IMR-90 (cell line): ENCODE results near the gene ACKR4. TPM values are rescaled to one million over a fixed set of nuclear protein-coding genes. Genes with fewer than 3 reads are reported as not detected.

ENCODE experiments used
- ATAC-seq: fragments of 200-7000 bp; cut with Tn5 transposase; 2 replicates; pipeline ENCODE4 v1.9.1; 2020; ENCODE audit warnings: low read depth, mild to moderate bottlenecking, moderate library complexity
- BruUV-seq: library from RNA; stranded (reverse); fragments of 400-500 nt; replicated peaks from 2 replicates; lab custom pipeline; 2021; lab: Mats Ljungman, UMichigan
- CTCF ChIA-PET: fragments of 300-600 bp; formaldehyde crosslinking; extraction: SDS; loops from one replicate; lab custom pipeline; 2021; ENCODE audit warnings: antibody characterized with exemption; lab: Yijun Ruan, JAX
- POLR2A ChIA-PET: fragments of 300-600 bp; sonication (Branson Sonifier 250); formaldehyde crosslinking; loops from one replicate; lab custom pipeline; 2022; ENCODE audit warnings: antibody characterized with exemption; ENCODE audit not compliant: unreplicated experiment; lab: Charles Lee
- DNase-seq: peaks from one replicate; pipeline ENCODE4 v3.0.0; 2013
- H2AFZ ChIP-seq: replicated peaks from 2 replicates; pipeline ENCODE3; 2013; ENCODE audit warnings: low read length, mild to moderate bottlenecking; ENCODE audit not compliant: poor library complexity
- H2AK5ac ChIP-seq: 2 replicates; pipeline ENCODE4 v1.6.1; 2013; ENCODE audit warnings: low read depth, low read length, inconsistent platforms
- H2AK9ac ChIP-seq: replicated peaks from 2 replicates; pipeline ENCODE3; 2013; ENCODE audit warnings: mild to moderate bottlenecking, low read depth, low read length, moderate library complexity; ENCODE audit not compliant: poor library complexity
- H2BK120ac ChIP-seq: 2 replicates; pipeline ENCODE4 v1.6.1; 2013; ENCODE audit warnings: low read depth, low read length, inconsistent platforms
- H2BK15ac ChIP-seq: 3 replicates; pipeline ENCODE4 v1.6.1; 2013; ENCODE audit warnings: low read depth, low read length, inconsistent platforms
- H2BK20ac ChIP-seq: 2 replicates; pipeline ENCODE4 v1.6.1; 2013; ENCODE audit warnings: low read depth, mild to moderate bottlenecking, inconsistent platforms, low read length, moderate library complexity
- H2BK5ac ChIP-seq: 2 replicates; pipeline ENCODE4 v1.6.1; 2013; ENCODE audit warnings: mild to moderate bottlenecking, low read depth, low read length, inconsistent platforms; ENCODE audit not compliant: poor library complexity, severe bottlenecking
- H3K14ac ChIP-seq: replicated peaks from 2 replicates; pipeline ENCODE4 v1.6.1; 2013; ENCODE audit warnings: low read depth, low read length, inconsistent platforms
- H3K18ac ChIP-seq: 2 replicates; pipeline ENCODE4 v1.6.1; 2013; ENCODE audit warnings: low read depth, low read length, control low read depth
- H3K23ac ChIP-seq: 2 replicates; pipeline ENCODE4 v1.6.1; 2013; ENCODE audit warnings: low read depth, low read length, inconsistent platforms
- H3K27ac ChIP-seq: 2 replicates; pipeline ENCODE4 v1.5.1; 2013; ENCODE audit warnings: mild to moderate bottlenecking, control low read depth, low read length; ENCODE audit not compliant: insufficient read depth
- H3K27me3 ChIP-seq: 2 replicates; pipeline ENCODE4 v1.6.1; 2013; ENCODE audit warnings: low read length; ENCODE audit not compliant: control insufficient read depth, insufficient read depth
- H3K36me3 ChIP-seq: 2 replicates; pipeline ENCODE4 v1.6.1; 2013; ENCODE audit warnings: low read length, mixed read lengths; ENCODE audit not compliant: control insufficient read depth, insufficient read depth
- H3K4ac ChIP-seq: 2 replicates; pipeline ENCODE4 v1.6.1; 2013; ENCODE audit warnings: low read depth, low read length, inconsistent platforms
- H3K4me1 ChIP-seq: 2 replicates; pipeline ENCODE4 v1.6.1; 2013; ENCODE audit warnings: low read length, mixed read lengths; ENCODE audit not compliant: control insufficient read depth, insufficient read depth
- H3K4me2 ChIP-seq: 2 replicates; pipeline ENCODE4 v1.6.1; 2013; ENCODE audit warnings: low read depth, mild to moderate bottlenecking, control low read depth, low read length, moderate library complexity
- H3K4me3 ChIP-seq: 2 replicates; pipeline ENCODE4 v1.5.1; 2013; ENCODE audit warnings: low read depth, mild to moderate bottlenecking, control low read depth, low read length, moderate library complexity; ENCODE audit not compliant: insufficient read depth
- H3K56ac ChIP-seq: 2 replicates; pipeline ENCODE4 v1.6.1; 2013; ENCODE audit warnings: low read length, inconsistent platforms; ENCODE audit not compliant: insufficient read depth; ENCODE audit errors: extremely low read depth
- H3K79me1 ChIP-seq, 2 experiments: 2 replicates each; pipeline ENCODE4 v1.6.1; 2013; ENCODE audit warnings: low read length in 2 of 2, inconsistent platforms in 1 of 2, low read depth in 1 of 2
- H3K9ac ChIP-seq: 2 replicates; pipeline ENCODE4 v1.6.1; 2013; ENCODE audit warnings: low read depth, low read length, control low read depth
- H3K9me1 ChIP-seq: 2 replicates; pipeline ENCODE4 v1.6.1; 2013; ENCODE audit warnings: low read length, inconsistent platforms; ENCODE audit not compliant: insufficient read depth
- H3K9me3 ChIP-seq: 2 replicates; pipeline ENCODE4 v1.6.1; 2013; ENCODE audit warnings: low read length; ENCODE audit not compliant: control insufficient read depth, insufficient read depth
- H4K20me1 ChIP-seq: 2 replicates; pipeline ENCODE4 v1.6.1; 2013; ENCODE audit warnings: low read length, inconsistent platforms; ENCODE audit not compliant: insufficient read depth
- H4K5ac ChIP-seq: 2 replicates; pipeline ENCODE4 v1.6.1; 2013; ENCODE audit warnings: mild to moderate bottlenecking, low read depth, low read length, control low read depth
- H4K8ac ChIP-seq, 2 experiments: 2 replicates each; pipeline ENCODE4 v1.6.1; 2013; ENCODE audit warnings: low read depth in 2 of 2, low read length in 2 of 2, control low read depth in 1 of 2, inconsistent platforms in 1 of 2
- H4K91ac ChIP-seq: 2 replicates; pipeline ENCODE4 v1.6.1; 2013; ENCODE audit warnings: low read depth, low read length, inconsistent platforms; ENCODE audit not compliant: insufficient read depth
- CHD1 ChIP-seq: IDR thresholded peaks from 2 replicates; pipeline ENCODE4 v1.6.1; 2012; ENCODE audit warnings: low read depth, low read length, improper control_type of control experiment
- ELK1 ChIP-seq: fragments of 150-350 bp; IDR thresholded peaks from 2 replicates; pipeline ENCODE4 v1.6.1; 2016; ENCODE audit warnings: low read depth, mild to moderate bottlenecking, low read length, moderate library complexity, borderline replicate concordance
- FOS ChIP-seq: fragments of 150-350 bp; IDR thresholded peaks from 2 replicates; pipeline ENCODE4 v1.6.1; 2016; ENCODE audit warnings: low read depth, low read length
- MAFK ChIP-seq: IDR thresholded peaks from 2 replicates; pipeline ENCODE4 v1.6.1; 2012; ENCODE audit warnings: low read depth, low read length, improper control_type of control experiment
- MXI1 ChIP-seq: IDR thresholded peaks from 2 replicates; pipeline ENCODE4 v1.6.1; 2012; ENCODE audit warnings: low read depth, mild to moderate bottlenecking, low read length, moderate library complexity, borderline replicate concordance
- POLR2A ChIP-seq: IDR thresholded peaks from 2 replicates; pipeline ENCODE4 v1.6.1; 2012; ENCODE audit warnings: mild to moderate bottlenecking, low read depth, low read length
- RCOR1 ChIP-seq: IDR thresholded peaks from 2 replicates; pipeline ENCODE4 v1.6.1; 2012; ENCODE audit warnings: mild to moderate bottlenecking, low read length, improper control_type of control experiment; ENCODE audit not compliant: insufficient replicate concordance
- WGBS, 2 experiments: methylation state at CpG; one replicate each; pipeline versions ENCODE4 v1.1.5 to v1.1.7; 2013; ENCODE audit warnings: missing lambda C conversion rate in 2 of 2; ENCODE audit not compliant: insufficient read length in 1 of 2; ENCODE audit errors: extremely low coverage in 2 of 2; 5-methylcytosine and 5-hydroxymethylcytosine counted together
- dilution Hi-C: fragments of 300-500 bp; cut with HindIII; formaldehyde crosslinking; loops from one replicate; pipeline ENCODE4 v1.14.3; 2018; ENCODE audit warnings: low sequenced_read_pairs; ENCODE audit not compliant: unreplicated experiment
- in situ Hi-C: fragments of 300-500 bp; cut with MboI; formaldehyde crosslinking; loops from 3 replicates; pipeline ENCODE4 v1.14.3; 2019; ENCODE audit warnings: low sequenced_read_pairs, inconsistent platforms, mixed read lengths
- intact Hi-C: fragments of 100-400 bp; cut with micrococcal nuclease; formaldehyde crosslinking; loops from 2 replicates; pipeline ENCODE4 v1.10.0; 2022
- polyA plus RNA-seq, 3 experiments: library from polyadenylated mRNA; depleted of rRNA; stranded (reverse); fragments of >200 nt; gene quantifications; 2 replicates each; pipeline ENCODE4 v1.2.3, GENCODE V29; 2012; ENCODE audit warnings: low replicate concordance in 1 of 3
- total RNA-seq: library from RNA; depleted of rRNA; stranded (reverse); fragments of >200 nt; gene quantifications from 2 replicates; pipeline ENCODE4 v1.2.3, GENCODE V29; 2012

Gene ACKR4
- total and polyA plus RNA-seq, 2 of the 4 experiments (the other 2 are of a cell fraction) = 0.18 TPM; not detected in 1

- H3K79me1 ChIP-seq = peaks cover 0 to 9% of the 10 kb centered on the region in 2 experiments; a peak in 2 of 4 replicates
- H3K27ac ChIP-seq = no peak overlapping the region
- in situ Hi-C loops = no loop called here
- peak overlapping the region; percentile 28 for H2BK5ac ChIP-seq
- DNase-seq (no peak), ATAC-seq (no peak)
- no peaks in the 10 kb centered on the region for H4K20me1 ChIP-seq
- no peak overlapping the region for H3K4me3 ChIP-seq
- intact Hi-C loops = no loop called here
- ChIA-PET CTCF (no interaction called here), POLR2A (no interaction called here)
- peaks cover 6% of the 10 kb centered on the region; the same call in 1 of the 2 replicates for H3K9me1 ChIP-seq
- H3K27me3 ChIP-seq = no peaks in the 10 kb centered on the region
- peak overlapping the region; percentile 51; the same call in 1 of the 2 replicates for H4K5ac ChIP-seq
- no peak overlapping the region for H2AK5ac ChIP-seq
- H2BK15ac ChIP-seq = no peak overlapping the region; the same call in 2 of the 3 replicates
- H3K36me3 ChIP-seq = peaks cover 4% of the 10 kb centered on the region
- no peak overlapping the region for H3K9ac ChIP-seq
- no peak overlapping the region for H3K56ac ChIP-seq
- TF ChIP-seq MAFK = no peak
- TF ChIP-seq MXI1 = no peak
- no peak for TF ChIP-seq FOS
- TF ChIP-seq ELK1 = no peak
- TF ChIP-seq CHD1 = no peak
- TF ChIP-seq POLR2A = no peak
- no peak for TF ChIP-seq RCOR1
- H2AFZ ChIP-seq = no peak overlapping the region
- H3K14ac ChIP-seq = no peak overlapping the region
- peaks cover 3% of the 10 kb centered on the region; the same call in 1 of the 2 replicates for H3K9me3 ChIP-seq
- no peak overlapping the region for H3K23ac ChIP-seq
- no peak overlapping the region for H2BK20ac ChIP-seq
- no peak overlapping the region for H4K8ac ChIP-seq
- peaks cover 5% of the 10 kb centered on the region for H3K4me1 ChIP-seq
- H4K91ac ChIP-seq = no peak overlapping the region
- dilution Hi-C loops = no loop called here
- no peak overlapping the region for H2AK9ac ChIP-seq
- no CpG with 5 or more reads among the region's 1 CpG for WGBS, 2 experiments
- H3K4me2 ChIP-seq = no peak overlapping the region
- peak overlapping the region; percentile 41; the same call in 1 of the 2 replicates for H3K18ac ChIP-seq
- no TSS peak for BruUV-seq
- no peak overlapping the region for H2BK120ac ChIP-seq
- H3K4ac ChIP-seq = no peak overlapping the region
Measured at GRCh38 chr3:132622148-132622547, 25.1 kb downstream of the ACKR4 start.
